ENCODE results near the gene EPB42.
"Not testable (repeated sequence)": the region's sequence is repeated elsewhere in the genome, so short reads cannot be mapped to it uniquely, and the experiment has no call there.

The EPB42 gene

DNA sequence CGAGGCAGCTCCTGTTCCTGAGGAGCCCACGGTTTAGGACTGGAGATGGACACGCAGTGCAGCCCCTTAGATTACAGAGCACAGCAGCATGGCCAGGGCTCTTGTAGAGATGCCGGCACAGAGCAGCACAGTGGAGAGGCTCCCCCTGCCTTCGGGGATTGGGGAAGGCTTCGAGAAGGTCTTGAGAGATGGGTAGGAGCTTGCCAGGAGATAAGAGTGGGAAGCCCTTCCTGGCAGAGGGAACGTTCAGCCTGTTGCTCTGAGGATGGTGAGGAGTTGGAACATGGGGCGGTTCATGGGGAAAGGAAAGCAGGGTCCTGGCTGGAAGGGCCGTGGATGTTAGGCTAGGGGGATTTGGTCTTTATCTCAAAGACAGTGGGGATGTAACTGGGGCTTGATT is 10.0 kb downstream of the EPB42 start:
- no peak for DNase-seq

DNA sequence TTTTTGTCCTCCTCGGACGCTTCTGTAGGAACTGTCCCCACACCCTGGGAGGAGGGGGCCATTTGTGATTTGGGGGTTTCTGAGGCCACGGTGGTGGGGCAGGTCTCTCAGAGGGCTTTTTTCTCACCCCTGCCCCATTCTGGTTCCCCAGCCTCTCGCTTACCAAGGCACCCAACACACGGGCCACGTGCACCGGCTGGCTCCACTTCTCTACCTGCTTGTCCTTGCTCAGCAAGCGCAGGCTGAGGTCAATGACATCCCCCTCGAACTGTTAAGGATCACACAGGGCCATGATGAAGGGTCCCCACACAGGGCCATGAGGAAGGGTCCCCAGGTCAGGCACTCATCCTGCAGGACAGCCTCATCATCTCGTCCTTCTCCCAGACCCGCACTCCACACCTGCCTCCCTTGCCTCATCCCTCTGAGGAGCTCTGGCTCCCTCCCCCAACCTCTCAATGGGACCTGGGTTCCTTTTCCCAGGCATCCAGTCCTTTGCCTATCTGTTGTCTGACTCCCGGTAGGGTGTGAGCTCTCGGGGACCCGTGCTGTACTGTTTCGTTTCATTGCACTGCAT is 10.6 kb downstream of the EPB42 start:
- DNase-seq = no peak

DNA sequence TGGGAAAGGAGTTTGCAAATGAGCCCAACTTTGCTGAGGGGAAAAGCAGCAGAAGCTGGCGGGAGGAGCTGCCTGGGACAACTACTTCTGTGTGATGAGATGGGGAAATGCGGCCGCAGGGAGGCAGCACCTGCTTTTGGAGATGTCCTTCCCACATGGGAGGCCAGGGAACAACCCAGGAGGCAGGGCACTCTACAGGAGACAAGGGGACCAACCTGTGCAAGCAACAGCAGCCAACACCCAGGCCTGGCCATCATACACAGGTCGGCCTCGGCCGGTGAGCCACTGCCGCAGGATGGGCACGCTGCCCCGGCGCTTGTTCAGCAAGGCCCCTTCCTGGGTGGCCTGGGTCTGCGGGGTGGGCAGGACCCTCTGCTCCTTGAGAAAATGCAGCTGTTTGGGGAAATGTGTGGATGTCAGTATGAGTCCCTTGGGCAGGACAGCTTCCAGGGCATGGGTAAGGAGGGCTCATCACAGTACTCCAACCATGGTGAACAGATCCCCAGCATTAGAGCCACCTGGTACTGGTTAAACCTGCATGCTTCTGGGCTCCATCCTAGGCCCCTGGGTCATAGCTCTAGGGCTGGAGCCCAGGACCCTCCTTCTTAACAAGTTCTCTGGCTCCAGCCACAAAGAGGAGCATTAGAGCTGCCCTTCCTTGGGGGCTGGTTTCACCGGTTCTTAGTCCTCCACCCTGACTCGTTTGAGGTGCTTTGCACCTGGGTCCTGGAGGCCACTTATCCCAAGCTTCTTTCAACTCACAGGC is 11.6 kb downstream of the EPB42 start:
- no peak for DNase-seq

GRCh38 chr15:43208052-43209002 is 12.5 kb downstream of the EPB42 start:
- DNase-seq = no peak

GRCh38 chr15:43207024-43207423 is 13.8 kb downstream of the EPB42 start:
- DNase-seq = no peak

DNA sequence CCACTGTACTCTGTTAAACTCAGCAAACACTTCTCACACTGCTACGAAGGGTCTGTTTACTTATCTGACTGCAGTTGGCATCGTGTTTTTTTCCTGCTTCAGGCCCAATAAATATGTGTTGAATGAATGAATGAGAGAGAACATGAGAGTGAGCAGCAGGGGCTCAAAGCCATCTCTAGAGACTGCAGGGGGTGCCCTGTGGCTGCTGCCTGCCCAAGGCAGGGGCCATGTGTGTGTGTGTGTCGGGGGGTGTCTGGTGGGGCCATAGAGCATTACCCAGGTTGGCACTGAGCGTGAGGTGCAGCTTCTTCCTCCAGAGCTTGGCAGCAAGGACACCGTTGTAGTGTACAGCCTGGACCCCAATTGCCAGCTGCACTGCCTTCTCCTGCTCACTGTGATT is 14.8 kb downstream of the EPB42 start:
- no peak for DNase-seq

DNA sequence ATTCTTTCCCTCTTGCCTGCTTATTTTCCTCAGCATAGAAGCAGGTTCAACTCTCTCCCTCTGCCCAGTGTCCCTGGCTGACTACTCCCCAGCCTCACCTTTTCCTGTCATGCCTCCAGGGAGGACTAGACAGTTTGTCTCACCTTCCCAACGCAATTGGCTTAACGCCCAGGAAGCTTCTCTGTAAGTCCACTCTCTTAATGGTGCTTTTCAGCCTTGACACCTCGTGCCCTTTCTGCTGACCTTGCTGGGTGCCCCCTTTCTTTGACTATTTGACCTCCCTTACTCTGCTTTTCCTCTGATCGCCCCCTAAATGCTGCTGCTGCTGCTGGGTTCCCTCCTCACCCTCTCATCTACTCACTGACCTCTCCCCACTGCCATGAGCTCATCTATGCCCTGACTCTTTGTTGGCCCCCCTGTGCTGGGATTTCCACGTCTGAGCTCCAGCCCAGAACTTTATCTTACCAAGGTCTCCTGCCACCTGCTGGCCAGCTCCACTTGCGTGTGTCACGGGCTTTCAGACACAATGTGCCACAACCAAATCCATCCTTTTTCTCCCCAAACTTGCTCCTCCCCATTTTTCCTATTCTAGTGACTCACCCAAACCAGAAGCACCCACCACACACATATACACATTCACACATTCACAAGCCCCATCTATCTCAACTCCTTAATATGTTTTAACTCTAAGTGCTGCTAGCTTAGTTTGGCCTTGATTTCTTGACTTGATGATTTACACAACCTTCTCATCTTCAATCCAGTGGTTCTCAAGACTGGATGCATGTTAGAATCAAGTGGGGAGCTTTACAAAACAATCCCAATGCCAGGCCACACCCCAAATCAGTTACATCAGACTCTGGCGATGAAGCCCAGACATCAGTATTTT is 16.6 kb downstream of the EPB42 start:
- DNase-seq = no peak

- no peak for DNase-seq
Observed at GRCh38 chr15:43199945-43200488, 20.8 kb downstream of the EPB42 start.

GRCh38 chr15:43198992-43199391 is 21.8 kb downstream of the EPB42 start:
- no peak for DNase-seq

DNA sequence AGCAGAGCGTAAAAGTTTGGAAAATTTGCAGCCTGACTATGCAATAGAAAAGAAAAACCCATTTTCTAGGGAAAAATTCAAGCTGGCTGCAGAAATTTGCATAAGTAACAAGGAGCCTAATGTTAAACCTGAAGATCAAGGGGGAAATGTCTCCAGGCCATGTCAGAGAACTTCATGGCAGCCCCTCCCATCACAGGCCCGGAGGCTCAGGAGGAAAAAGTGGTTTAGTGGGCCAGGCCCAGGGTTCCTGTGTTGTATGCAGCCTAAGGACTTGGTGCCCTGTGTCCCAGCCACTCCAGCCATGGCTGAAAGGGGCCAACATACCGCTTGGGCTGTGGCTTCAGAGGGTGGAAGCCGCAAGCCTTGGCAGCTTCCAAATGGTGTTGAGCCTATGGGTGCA is 22.3 kb downstream of the EPB42 start:
- not testable (repeated sequence) for DNase-seq

GRCh38 chr15:43197773-43198172 is 23.0 kb downstream of the EPB42 start:
- not testable (repeated sequence) for DNase-seq

DNA sequence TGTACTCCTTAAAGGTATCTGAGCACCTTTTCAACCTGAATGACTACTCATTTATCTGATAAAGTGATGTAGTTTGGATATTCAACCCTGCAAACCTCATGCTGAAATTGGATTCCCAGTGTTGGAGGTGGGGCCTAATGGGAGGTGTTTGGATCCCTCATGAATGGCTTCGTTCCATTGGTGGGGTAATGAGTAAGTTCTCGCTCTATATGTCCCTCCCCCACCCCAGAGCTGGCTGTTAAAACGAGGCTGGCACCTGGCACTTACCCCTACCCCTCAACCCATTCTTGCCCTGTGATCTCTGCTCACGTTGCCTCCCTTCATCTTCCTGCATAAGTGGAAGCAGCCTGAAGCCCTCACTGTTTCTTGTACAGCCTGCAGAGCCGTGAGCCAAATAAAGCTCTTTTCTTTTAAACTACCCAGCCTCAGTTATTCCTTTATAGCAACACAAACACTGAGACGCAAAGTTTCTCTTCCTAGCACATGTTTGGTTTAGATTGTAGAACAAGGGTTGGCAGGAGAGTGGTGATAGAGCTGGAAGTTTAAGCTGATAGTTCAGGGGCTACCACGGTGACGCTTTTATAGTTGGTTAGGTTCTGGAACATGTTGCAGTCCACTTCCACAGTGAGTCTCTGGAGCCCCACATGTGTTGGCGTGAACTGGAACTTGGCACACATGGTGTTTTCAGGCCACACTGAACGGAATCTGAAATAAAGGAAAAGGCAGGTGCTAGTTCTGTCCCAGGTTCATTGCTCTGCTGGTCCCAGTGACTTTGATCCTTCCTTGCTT is 23.9 kb downstream of the EPB42 start:
- no peak for DNase-seq

DNA sequence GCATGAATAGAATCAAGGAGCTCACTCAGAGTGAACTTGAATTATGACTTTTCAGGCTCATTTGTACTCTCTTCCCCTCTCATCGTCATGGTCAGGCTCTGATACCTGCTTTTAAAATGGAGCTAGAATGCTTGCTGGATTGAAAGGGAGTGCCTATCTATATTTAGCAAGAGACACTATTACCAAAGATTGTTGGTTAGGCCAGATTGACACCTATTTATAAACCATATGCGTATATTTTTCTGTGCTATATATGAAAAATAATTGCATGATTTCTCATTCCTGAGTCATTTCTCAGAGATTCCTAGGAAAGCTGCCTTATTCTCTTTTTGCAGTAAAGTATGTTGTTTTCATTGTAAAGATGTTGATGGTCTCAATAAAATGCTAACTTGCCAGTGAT is 26.0 kb downstream of the EPB42 start:
- DNase-seq = no peak

GRCh38 chr15:43193710-43194109 is 27.1 kb downstream of the EPB42 start:
- no peak for DNase-seq

DNA sequence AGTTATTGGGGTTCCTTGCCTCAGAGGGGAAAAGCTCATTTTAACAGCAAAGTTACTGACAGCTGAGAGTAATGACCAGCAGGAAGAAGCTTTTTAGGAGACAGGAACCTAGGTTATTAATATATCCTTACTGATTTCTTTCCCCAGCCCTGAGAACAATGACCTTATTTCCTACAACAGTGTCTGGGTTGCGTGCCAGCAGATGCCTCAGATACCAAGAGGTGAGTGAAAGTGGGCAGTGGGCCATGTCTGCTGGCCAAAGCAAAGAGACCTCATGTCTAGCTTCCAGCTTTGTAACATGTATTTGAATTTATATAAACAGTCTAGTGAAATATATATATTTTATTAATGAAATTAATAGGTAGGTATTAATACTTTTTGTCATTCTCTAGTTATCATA is 30.6 kb downstream of the EPB42 start:
- no peak for DNase-seq

DNA sequence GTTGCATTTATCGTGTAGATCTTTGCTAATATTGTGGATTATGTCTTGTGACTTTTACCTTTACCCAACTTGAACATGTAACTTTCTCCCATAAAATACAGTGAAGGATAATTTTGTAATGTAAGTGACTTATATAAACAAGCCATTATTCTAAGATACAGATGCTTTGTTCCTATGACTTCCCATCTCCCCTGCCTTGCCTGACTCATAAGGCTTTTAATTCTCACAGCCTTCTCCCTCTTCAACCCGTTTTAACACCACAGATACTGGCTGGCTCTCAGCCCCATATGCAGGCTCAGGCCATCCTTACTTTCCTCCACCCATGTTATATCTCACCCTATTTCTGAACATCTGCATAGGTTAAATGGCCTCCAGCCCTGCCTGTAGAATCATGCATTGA is 31.5 kb downstream of the EPB42 start:
- DNase-seq = no peak

DNA sequence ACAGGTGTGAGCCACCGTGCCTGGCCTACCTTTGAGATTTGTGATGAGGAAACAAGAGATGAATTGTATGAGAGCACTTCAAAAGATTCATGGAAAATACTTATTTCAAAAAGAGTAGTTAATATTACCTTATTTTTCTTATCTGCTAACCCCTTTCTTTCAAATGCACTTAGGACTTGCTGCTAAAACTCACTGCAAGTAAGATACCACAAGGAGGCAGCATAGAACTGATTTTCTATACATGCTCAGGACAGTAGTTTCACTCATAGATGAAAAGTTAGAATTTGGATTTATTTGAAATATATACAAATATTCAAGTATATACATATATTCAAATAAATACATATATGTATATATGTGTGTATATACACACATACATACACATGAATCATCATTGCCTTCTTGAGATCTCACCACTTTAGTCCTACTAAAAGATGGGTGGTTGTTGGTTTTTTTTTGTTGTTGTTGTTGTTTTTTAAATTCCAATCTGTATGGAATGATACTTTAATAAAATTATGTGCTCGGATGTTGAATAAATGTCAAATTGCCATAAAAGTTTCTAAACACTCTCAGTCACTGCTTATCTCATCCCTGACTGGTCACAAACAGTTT is 33.2 kb downstream of the EPB42 start:
- DNase-seq = no peak

DNA sequence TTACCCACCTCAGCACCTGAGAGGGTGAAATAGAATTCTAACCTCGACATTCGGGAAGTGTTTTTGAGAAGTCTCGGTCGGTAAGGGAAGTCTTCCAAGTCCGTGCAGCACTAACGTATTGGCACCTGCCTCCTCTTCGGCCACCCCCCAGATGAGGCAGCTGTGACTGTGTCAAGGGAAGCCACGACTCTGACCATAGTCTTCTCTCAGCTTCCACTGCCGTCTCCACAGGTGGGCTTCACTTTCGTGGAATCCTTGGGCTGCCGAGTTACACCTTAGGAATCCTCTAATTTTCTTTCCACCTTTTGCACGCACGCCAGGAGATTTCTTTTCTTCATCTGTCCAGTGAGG is 34.8 kb downstream of the EPB42 start:
- DNase-seq = no peak

GRCh38 chr15:43185157-43186002 is 35.4 kb downstream of the EPB42 start, which contains the start of gene CCNDBP1:
CCNDBP1 (plus strand) TSS chr15:43185403; CDS start chr15:43185499, 96 bp downstream.
- DNase-seq = peak; percentile 64

Data from cortex of kidney (tissue), 1 donor.